Measurements from ENCODE around the gene HSD17B11.

DNA sequence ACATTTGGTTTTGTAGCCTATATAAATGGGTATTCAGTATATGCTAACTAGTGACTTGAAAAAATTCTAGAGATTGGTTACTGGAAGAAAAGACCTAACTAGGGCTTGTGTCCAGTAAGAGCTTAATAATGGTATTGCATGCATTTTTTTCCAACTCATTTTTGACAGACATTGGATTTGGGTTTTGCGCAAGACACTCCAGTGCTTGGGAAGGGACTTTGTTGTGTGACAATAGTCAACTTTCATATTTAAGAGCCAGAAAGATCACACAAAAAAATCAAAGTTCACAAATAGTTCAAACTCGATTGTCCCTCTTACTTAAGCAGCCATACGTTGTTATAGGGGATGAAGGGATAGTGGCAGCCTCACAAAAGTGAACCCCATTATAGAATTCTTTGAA is 1.2 kb upstream of the HSD17B11 start:
- TF ChIP-seq, protein P1, sequence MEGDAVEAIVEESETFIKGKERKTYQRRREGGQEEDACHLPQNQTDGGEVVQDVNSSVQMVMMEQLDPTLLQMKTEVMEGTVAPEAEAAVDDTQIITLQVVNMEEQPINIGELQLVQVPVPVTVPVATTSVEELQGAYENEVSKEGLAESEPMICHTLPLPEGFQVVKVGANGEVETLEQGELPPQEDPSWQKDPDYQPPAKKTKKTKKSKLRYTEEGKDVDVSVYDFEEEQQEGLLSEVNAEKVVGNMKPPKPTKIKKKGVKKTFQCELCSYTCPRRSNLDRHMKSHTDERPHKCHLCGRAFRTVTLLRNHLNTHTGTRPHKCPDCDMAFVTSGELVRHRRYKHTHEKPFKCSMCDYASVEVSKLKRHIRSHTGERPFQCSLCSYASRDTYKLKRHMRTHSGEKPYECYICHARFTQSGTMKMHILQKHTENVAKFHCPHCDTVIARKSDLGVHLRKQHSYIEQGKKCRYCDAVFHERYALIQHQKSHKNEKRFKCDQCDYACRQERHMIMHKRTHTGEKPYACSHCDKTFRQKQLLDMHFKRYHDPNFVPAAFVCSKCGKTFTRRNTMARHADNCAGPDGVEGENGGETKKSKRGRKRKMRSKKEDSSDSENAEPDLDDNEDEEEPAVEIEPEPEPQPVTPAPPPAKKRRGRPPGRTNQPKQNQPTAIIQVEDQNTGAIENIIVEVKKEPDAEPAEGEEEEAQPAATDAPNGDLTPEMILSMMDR (IDR thresholded peaks at IDR 0.05; ENCODE audit: low read length), result no peak
- no peak for TF ChIP-seq EZH2 (IDR thresholded peaks at IDR 0.05; ENCODE audit: borderline replicate concordance, low read length)
